Activated CD4-positive, CD25-positive, alpha-beta regulatory T cell treated with anti-CD3 and anti-CD28 coated beads, Interleukin-2, amount 50 U/mL, for 24 hours (primary cell): ENCODE data around the gene PODXL.

Experiments used
- ATAC-seq, 2 donors: fragments of 150-1000 bp; cut with Tn5 transposase; one replicate each; pipeline ENCODE4 v1.10.0; 2021; ENCODE audit warnings: mild to moderate bottlenecking in 1 of 2, moderate library complexity in 1 of 2

The PODXL gene

DNA sequence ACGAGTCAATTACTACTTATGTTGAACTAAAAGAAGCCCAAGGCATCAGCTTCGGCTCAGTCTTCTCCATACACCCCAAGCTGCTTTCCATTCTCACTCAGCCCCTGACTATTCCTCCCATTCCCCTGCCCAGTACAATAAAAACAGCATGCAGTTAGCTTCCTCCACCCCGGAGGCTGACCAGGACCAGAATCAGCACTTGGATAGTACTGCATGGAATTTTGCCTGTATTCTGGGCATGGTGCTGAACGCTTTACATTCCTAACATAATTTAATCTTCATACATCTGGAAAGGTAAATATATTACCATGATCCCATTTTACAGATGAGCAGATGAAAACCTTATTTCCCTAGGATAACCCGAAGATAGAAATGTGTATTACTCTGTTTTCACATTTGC, 7.5 kb upstream of the PODXL start:
- ATAC-seq = no peak

DNA sequence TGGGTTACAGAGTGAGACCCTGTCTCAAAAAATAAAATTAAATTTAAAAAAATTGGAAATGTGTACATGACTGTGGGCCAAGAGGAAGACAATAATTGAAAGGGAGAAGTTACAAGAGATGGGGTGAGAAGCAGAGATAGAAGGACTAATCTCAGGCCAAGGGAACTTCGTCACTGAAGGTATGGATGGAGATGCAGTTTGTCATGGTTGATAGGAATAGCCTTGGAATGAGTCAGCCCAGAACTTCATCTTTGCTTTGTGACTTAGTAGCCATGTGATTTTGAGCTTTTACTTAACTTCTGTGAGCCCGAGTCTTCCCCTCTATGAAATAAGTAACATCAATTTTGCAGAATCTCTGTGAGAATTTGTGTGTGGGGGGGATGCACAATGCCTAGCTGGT, 6.5 kb upstream of the PODXL start:
- ATAC-seq = no peak

DNA sequence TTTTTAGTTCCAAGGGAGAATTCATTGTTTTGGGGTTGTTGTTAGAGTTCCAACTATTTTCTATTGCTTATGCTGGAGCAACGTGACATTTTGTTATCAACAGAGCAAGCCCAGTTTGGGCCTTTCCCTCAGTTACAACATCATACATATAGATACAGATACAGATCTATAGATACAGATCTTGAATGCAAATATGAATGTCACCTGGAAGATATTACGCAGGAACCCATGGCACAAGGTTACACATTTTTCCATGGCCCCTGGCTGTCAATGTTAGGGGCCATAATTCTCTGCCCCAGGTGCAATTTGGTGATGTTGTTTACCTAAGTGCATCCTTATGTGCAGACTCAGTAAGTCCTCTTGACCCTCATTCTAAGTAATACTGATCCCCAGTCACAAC, 3.6 kb upstream of the PODXL start:
- ATAC-seq = no peak

DNA sequence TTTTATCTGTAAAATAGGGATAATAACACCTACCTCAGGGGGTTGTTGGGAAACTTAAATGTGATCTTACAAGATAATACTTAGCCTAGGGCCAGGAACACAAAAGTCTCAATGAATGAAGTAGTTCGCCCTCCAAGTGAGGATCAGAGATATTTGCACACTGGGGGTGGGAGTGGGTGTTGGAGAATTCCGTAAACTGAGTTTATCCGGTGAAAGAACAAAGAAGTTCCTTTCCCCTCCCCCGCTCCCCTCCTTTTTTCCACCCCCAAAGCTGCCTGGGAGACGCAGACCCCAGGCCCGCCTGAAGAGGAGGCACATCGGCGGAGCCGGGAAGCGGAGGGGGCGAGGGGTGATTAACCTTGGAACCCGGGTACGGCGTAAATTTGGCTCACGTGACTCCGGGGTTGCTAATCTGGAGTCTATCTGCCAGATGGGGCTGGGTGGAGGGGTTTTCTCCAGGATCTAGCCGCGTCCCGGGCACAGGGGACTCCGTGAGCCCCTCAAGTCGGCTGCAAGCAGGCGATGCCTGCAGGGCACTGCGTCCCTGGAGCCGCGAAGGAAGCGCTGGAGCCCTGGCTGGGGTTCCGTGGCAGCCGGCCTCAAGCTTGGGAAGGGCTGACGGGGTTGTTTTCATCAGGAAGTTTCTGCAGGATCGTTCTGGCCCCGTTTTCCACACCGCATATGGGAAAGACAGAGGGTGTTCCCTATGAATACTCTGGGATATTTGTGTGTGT, 1.4 kb upstream of the PODXL start:
- ATAC-seq = no peak

DNA sequence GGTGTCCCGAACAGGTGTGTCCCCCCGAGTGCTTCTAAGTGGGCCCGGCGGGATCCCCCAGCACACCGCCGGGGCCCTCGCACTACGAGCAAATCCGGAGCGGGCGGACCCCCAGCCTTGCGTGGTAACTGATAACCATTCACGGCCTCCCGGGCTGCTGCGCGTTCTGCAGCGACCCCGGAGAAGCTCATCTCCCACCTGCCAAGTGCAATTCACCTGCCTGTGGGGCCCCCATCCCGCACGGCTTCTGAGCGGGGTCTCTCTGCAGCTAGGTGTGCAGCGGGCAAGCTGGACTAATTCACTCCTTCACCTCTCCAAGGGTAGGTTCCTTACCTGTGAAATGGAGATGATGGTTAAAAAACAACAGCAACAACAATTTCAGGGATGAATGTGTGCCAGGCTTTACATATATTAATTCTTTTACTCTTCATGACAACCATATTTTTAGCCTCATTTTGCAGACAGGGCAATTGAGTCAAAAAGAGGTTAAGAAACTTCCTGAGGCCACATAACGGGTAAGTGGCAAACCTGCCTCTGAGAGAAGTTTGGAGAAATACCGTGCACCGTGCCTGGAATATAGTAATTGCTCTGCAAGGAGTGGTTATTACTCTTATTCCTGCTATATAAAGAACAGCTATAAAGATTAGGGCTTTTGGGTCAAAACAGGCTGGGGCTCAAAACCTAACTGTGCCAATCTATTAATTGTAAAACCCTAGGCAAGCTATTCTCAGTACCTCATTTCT, 652 bp upstream of the PODXL start:
- peak in 1 of 2 donors; percentile 2 for ATAC-seq

DNA sequence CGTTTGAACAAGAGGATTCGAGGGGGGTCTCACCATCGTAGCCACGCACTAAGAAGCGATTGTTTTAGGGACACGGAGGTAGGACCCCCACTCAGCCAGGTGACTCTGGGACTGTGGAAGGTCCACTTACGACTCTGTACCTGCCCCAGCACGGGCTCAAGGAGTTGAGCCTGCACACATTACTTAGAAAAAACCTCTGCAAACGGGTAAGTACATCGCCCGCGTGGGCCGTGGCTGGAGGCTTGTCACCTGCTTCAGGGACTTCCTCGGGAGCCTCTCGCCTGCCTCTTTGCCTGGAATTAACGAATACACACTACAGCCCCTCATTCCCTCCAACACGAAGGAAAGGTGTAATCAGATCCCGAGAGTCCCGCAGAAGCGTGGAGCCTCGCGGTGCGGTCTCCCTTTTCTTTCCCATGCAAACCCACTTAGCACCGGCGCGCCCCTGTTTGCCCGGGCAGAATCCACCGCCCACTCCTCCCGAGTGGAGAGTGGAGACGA, 826 bp downstream of the PODXL start:
- no peak for ATAC-seq

DNA sequence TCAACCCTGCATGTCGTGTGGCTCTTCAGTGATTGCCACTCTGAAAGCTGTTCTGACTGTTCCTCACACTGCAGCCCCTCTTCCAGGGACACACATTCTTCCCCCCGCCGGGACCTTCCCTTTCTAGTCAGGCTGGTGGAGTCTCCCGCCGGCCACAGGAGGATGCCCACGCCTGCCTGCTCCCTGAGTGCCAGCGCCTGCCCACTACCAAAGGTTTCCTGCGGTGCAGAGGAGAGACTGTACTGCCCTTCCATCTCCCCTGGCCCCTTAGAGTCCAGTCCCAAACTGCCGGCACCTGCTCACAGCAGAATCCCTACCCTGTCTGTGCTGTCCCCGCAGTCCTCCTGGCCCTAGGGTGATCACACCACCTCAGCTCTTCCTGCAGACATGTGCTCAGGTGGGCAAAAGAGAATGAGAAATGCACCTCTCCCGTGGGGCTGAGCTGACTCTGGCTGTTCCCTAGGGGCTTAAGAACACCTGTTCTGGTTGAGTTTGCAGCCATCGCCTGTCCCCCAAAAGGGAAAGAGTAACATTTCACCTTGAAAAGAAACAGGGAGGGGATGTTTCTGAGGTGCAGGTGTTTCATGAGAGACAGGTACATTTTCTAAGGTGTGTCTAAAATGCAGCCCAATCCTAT, 1.4 kb downstream of the PODXL start:
- ATAC-seq = no peak

DNA sequence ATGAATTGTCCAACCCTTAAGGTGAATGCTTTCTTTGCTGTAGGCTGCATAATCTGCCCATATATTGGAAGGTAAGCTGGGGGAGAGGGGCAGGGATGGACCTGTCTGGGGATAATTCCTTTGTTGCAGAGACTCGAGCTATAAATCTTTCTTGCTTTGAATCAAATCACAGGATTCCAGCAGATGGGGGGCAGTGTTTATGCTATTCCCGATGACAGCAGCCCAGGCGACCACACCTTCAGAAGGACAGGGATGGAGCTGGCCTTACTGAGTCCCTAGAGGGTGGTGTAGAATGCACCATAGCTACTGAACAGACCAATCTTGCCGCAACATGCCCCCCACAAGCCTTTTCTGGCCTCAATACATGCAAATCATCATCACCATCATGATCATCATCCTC, 2.5 kb downstream of the PODXL start:
- no peak for ATAC-seq

DNA sequence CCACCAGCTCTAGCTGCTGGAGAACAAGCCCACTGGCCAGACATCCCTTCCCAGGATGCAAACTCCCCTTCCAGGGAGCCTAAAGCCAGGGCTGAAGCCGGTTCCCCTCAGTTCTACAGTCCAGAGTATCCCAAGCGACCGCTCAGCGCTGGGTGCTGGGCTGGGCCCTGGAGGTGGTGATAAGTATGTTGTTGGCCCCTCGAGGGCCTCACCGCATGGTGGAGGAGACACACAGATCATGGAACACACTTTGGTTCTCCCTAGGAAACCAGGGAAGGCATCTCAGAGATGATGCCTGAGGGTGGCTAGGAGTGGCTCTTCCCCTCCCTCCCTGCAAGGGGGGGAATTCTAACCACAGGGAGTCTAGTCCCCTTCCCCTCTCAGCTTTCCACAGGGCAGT, 4.4 kb downstream of the PODXL start:
- ATAC-seq = no peak

DNA sequence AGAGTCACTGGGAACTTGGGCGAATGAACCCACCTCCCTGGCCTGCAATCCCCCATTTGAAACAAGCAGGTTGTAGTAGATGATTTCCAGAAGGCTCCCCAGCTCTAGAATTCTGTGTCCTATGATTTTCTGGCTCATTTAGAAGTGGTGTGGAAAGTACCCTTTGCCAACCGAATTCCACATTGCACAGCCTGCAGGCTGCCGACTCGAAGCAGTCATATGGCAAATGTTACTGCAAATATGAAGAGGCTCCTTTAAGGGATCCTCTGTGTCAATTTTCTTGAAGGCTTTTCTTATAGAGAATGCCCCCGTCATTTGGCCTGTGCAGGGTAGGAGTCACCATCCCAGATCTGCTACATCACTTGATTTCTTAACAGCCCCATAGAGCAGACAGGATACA, 5.6 kb downstream of the PODXL start:
- ATAC-seq = no peak

DNA sequence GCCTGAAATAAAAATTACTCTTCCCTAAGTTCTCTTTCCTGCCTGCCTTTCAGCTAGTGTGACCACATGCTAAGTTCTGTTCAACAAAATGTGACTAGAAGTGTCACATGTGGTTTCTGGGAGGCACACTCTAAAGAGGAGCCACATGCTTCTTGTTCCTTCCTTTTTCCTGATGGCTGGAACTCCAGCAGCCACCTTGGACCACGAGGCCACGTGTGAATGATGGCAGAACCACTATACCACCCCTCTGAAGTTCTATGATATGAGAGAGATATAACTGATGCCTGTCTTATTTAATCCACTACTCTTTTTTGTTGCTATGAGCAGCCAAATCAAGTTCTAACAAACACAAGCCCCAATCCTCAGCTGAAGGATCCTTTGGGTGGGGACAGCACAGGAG, 8.1 kb downstream of the PODXL start:
- ATAC-seq = no peak

DNA sequence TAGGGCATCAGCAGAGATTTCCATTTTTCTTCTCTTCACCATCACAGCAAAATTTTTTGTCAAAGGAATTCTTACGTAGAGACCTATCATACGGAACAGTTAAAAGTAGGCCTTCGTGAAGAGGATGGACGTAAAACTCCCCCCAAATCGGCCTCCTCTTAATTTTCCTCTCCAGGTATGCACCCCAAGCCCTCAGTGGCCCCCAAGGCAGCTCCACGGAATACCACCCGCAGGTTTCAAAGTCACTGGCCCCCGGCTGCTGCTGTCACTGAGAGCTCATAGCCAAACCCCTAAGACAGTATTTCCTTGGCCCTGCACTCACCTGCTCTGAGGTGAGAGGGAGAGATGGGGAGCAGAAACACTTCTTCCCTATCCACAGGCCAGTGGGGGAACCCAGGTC, 8.8 kb downstream of the PODXL start:
- no peak for ATAC-seq

DNA sequence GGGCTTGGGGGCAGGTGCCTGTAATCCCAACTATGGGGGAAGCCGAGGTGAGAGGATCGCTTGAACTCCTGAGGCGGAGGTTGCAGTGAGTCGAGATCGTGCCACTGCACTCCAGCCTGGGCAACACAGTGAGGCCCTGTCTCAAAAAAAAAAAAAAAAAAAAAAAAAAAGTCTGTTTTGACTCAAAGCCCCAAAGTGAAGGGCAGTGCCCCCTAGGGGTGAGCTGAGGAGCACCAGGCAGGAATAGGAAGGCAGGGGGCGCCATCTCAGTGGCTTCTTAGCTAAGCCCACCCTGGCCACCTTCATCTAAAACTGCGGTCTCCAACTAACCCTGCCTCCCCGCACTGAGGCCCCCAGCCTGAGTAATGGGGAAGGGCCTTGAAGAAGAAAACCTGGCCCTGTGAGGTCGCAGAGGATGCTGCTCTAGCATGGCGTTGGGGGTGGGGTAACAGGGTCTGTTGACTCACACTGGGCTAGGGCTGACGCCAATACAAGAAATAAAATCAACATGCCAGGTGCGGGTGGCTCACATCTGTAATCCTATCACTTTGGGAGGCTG, 9.8 kb downstream of the PODXL start:
- ATAC-seq = no peak

DNA sequence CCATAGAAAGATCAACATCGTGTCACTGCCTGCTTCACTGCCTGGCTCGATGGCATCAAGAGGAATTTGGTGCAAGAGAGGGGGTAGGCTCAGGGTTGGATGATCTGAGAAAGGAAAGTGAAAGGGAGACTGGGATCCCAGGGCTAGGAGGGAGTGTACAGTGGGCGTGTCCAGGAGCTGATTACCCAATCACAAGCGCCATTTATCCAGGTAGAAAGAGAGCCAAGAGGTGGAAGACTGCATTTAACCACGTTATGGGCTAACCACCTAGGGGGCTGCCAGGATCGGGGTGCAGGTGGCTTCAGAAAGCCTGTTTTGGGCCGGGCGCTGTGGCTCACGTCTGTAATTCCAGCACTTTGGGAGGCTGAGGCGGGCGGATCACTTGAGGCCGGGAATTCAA, 10.3 kb downstream of the PODXL start:
- ATAC-seq = no peak

DNA sequence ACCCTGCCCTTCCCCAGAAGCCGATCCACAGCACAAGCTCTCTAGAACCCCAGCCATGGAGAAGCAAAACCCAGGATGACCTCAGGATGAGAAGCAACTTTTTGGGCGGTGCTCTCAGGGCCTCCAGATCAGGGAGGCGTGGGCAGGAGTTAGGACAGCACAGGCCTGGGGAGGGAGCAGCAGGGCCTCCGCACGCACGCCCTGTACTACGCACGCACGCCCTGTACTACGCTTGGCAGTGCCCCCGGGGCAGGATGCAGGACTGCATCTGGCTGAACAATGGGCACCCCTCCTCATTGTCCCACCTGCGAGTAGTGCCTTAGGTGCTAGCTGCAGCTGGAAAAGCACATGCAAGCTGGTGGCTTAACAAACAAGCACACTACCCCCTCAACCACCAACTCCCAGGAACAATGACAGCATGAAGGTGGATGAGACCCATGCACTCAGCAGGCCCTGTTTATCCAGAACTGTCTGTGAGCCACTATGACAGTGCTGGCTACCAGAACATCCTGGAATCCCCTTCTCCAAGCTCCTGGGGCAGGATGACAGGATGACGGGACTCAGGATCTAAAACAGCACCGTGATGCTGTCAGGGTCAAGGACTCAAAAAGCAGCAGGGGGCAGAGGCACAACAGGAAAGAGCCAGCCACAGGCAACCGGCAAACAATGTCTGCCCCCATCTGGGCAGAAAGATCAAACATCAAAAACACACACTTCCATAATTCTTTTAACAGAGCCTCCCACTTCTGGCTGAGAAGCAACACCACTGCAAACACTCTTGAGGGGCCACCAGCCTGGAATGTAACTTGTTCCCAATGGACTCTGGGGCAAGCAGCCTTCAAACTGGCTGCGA, 11.8 kb downstream of the PODXL start:
- ATAC-seq = no peak

DNA sequence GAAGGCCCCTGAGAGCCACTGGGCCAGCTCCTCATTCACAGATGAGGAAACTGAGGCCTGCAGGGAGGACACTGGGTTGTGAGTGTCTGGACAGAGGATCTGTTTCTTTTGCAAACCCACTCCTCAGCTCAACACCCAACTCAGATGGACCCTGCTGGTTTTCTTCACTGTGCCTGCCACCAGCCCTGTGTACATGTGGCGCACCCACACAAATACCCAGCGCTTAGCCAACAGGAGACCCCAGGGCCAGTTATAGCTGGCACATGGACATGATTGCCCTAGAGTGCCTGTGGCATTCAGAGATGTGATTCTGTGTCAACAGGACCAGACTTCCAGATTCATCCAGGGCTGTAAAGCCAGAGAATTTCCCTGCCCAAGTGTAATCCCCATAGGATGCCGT, 12.4 kb downstream of the PODXL start:
- no peak for ATAC-seq

DNA sequence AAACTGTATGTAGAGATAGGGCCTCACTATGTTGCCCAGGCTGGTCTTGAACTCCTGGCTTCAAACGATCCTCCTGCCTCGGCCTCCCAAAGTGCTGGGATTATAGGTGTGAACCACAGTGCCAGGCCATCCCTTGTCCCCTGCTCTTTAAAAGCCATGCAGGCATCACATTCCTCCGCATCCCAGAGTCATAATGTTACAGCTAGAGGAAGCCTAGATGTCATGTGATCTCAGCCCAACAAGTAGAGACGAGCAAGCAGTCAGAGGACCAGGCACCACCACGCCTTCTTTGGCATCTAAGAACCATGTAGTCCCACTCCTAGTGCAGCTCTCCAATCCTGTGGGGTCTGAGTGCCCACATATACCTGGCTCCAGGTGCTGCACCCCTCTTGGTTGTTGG, 13.1 kb downstream of the PODXL start:
- no peak for ATAC-seq

DNA sequence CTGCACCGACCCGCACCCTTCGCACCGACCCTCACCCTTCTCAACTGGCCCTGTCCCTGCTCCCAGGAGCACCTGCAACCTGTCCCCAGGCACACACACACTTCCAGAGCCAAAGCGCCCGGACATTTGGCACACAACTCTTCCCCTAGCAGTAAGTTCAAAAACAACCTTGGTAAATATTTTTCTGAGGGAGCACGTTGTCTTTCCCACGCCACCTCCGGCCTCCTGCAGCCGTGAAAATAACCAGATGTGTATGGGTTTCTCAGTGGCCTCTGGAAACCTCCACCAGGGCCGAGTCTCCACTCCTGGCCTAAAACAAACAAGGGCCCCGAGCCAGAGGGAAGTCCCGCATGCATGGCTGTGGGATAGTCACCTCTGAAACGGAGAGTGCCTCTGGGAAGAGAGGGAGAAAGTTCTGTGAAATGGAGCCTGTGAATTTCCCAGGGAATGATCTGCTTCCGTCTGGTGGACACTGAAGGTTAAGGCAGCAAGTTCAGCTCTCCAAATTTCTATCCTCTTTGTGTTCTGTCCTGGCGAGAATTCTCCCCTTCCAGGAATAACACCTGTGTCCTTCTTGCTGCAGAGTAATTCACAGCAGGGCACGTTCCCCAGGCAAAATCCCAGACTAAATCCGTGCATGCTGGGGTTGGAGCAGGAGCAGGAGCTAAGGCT, 15.8 kb downstream of the PODXL start:
- ATAC-seq = no peak

DNA sequence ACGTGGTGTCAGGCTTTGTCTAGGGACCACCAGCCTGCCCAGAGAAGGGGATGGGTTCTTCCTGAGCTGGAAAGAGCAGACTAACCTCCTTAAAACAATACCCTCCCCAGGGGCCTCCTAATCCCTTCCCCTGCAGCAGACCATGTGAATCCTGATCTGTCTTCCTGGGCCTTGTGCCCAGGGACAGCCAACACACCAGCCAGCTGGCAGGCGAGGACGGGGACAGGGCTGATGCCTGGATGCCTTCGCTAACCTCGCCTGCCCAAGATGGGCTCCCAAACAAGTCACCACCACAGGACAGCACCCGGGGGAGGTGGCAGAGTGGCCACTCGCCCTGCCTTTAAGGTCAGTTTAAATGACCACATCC, 17.6 kb downstream of the PODXL start:
- ATAC-seq = no peak

DNA sequence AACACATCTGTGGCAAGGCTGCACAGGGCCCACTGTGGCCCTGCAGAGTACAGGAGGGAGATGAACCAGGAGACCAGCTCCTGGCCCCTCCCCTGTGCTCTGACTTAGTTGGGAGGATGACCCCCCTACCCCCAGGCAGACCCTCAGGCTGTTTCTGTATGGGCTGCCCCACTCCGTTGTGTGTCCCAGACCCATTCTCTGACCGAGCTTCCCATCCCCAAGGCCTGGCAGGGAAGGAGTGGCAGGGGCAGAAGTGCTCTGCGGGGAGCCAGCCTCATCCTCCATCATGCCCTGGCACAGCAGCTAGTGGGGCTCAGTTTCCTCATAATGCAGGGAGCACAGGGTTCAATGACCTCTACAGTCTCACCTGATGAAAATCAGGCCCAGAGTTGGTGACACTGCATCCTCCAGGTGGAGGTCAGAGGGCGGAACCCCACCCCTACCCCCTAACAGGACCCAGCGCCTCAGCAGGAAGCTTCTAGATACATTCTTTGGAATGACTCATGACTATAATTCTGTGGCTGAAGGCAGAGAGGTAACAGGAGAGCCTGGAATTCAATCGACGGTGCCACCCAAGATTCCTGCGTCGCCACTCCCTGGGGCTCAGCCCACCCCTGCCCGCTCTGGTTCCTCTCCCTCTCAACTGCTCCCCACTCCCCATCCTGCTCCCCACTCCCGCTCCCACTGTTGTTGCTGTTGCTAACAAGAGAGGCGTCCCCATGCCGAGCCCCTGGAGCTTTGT, 18.2 kb downstream of the PODXL start:
- no peak for ATAC-seq

DNA sequence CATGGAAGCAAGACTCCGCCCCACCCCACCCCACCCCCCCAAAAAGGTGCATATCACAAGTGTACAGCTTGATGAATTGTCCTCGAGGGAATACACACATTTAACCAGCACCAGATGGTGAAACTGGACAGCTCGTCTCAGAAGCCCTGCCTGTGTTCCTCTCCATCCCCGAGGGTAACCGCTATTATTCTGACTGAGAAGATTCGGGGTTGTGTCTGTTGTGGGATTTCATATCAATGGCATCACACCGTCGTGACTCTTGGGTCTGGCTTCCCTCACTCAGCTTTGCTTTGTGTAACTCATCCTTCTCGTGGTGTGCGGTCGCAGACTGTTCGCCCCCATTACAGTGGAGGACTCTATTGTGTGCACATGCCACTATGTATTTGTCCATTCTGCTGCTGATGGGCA, 18.9 kb downstream of the PODXL start:
- ATAC-seq = no peak
